H1 (cell line): ENCODE results near the gene PLCB4. TPM values are rescaled to one million over a fixed set of nuclear protein-coding genes. Genes with fewer than 3 reads are reported as not detected.

ENCODE experiments used
- CTCF ChIA-PET: fragments of 300-600 bp; sonication (Branson Sonifier 250); formaldehyde crosslinking; loops from one replicate; lab custom pipeline; 2021; ENCODE audit not compliant: partially characterized antibody; lab: Charles Lee
- POLR2A ChIA-PET: fragments of 300-600 bp; sonication (Branson Sonifier 250); formaldehyde crosslinking; loops from one replicate; lab custom pipeline; 2021; ENCODE audit warnings: inconsistent platforms; ENCODE audit not compliant: partially characterized antibody; lab: Charles Lee
- DNase-seq, 2 experiments: peaks; one replicate each; pipeline versions ENCODE4 v3.0.0 to v3.0.0-alpha.2; 2010 to 2022; ENCODE audit warnings: low spot score in 2 of 2, low read depth in 1 of 2, mixed read lengths in 1 of 2
- FAIRE-seq: peaks from 2 replicates; lab custom pipeline; 2011; peaks lifted over from hg19 to GRCh38; lab: Jason Lieb, UNC
- H2AFZ ChIP-seq: 2 replicates; pipeline ENCODE4 v1.8.1; 2012; ENCODE audit warnings: low read length, inconsistent platforms
- H2AK5ac ChIP-seq: 2 replicates; pipeline ENCODE4 v1.6.1; 2013; ENCODE audit warnings: low read depth, low read length
- H2BK120ac ChIP-seq: replicated peaks from 2 replicates; pipeline ENCODE3; 2013; ENCODE audit warnings: low read depth, low read length, inconsistent platforms
- H2BK12ac ChIP-seq: 2 replicates; pipeline ENCODE4 v1.6.1; 2013; ENCODE audit warnings: low read depth, low read length
- H2BK15ac ChIP-seq: 2 replicates; pipeline ENCODE4 v1.6.1; 2013; ENCODE audit warnings: low read length
- H2BK20ac ChIP-seq: 2 replicates; pipeline ENCODE4 v1.6.1; 2013; ENCODE audit warnings: low read length
- H2BK5ac ChIP-seq: 2 replicates; pipeline ENCODE4 v1.6.1; 2013; ENCODE audit warnings: low read depth, low read length
- H3K14ac ChIP-seq: 2 replicates; pipeline ENCODE4 v1.6.1; 2013; ENCODE audit warnings: inconsistent platforms; ENCODE audit not compliant: insufficient read length
- H3K18ac ChIP-seq: 2 replicates; pipeline ENCODE4 v1.6.1; 2013; ENCODE audit warnings: low read length; ENCODE audit errors: extremely low read depth
- H3K23ac ChIP-seq: 2 replicates; pipeline ENCODE4 v1.6.1; 2013; ENCODE audit warnings: inconsistent platforms; ENCODE audit not compliant: insufficient read length
- H3K23me2 ChIP-seq: 2 replicates; pipeline ENCODE4 v1.6.1; 2013; ENCODE audit warnings: low read depth, low read length
- H3K27ac ChIP-seq: 2 replicates; pipeline ENCODE4 v1.6.1; 2011; ENCODE audit warnings: low read depth, low read length, inconsistent platforms
- H3K27me3 ChIP-seq, 4 experiments: replicated peaks in 1 of 4; 1 replicate in 1 of 4; 2 replicates in 3 of 4; pipeline versions ENCODE4 v1.6.1 to v1.8.1; 2011 to 2013; ENCODE audit warnings: low read length in 3 of 4, mild to moderate bottlenecking in 3 of 4, inconsistent platforms in 2 of 4, mixed read lengths in 2 of 4, moderate library complexity in 1 of 4; ENCODE audit not compliant: control insufficient read depth in 3 of 4, insufficient read depth in 3 of 4; ENCODE audit errors: extremely low read depth in 1 of 4
- H3K36me3 ChIP-seq, 4 experiments: 2 replicates each; pipeline versions ENCODE4 v1.6.1 to v1.8.1; 2011 to 2013; ENCODE audit warnings: mild to moderate bottlenecking in 4 of 4, low read length in 3 of 4, moderate library complexity in 2 of 4, control low read depth in 1 of 4, inconsistent platforms in 1 of 4; ENCODE audit not compliant: insufficient read depth in 4 of 4, control insufficient read depth in 2 of 4
- H3K4ac ChIP-seq: replicated peaks from 2 replicates; pipeline ENCODE3; 2013; ENCODE audit warnings: low read length, low read depth, mixed read lengths, inconsistent platforms; ENCODE audit not compliant: insufficient read length
- H3K4me1 ChIP-seq, 4 experiments: replicated peaks in 1 of 4; 1 replicate in 1 of 4; 2 replicates in 3 of 4; pipeline versions ENCODE4 v1.6.1 to v1.8.1; 2011 to 2013; ENCODE audit warnings: low read length in 3 of 4, inconsistent platforms in 2 of 4, mixed read lengths in 1 of 4; ENCODE audit not compliant: insufficient read depth in 4 of 4, control insufficient read depth in 3 of 4
- H3K4me2 ChIP-seq, 2 experiments: 2 replicates each; pipeline versions ENCODE4 v1.6.1 to v1.8.1; 2011 to 2013; ENCODE audit warnings: low read depth in 2 of 2, low read length in 2 of 2, control low read depth in 1 of 2, inconsistent platforms in 1 of 2, mild to moderate bottlenecking in 1 of 2; ENCODE audit not compliant: insufficient read depth in 1 of 2
- H3K4me3 ChIP-seq, 4 experiments: fragments of 200-600, 300-600 bp in 1 of 4; sonication (generic), shearing (Covaris generic), sonication (Bioruptor Twin) in 1 of 4; 2 replicates each; pipeline versions ENCODE4 v1.5.1 to v1.8.1; 2011 to 2016; ENCODE audit warnings: low read length in 4 of 4, low read depth in 3 of 4, control low read depth in 2 of 4, inconsistent platforms in 2 of 4, mild to moderate bottlenecking in 2 of 4, mixed read lengths in 1 of 4, moderate library complexity in 1 of 4; ENCODE audit not compliant: insufficient read depth in 2 of 4; ENCODE audit errors: extremely low read depth in 1 of 4
- H3K56ac ChIP-seq: replicated peaks from 2 replicates; pipeline ENCODE3; 2013; ENCODE audit warnings: low read depth, mild to moderate bottlenecking, mixed read lengths, low read length, inconsistent platforms; ENCODE audit not compliant: insufficient read length
- H3K79me1 ChIP-seq: 2 replicates; pipeline ENCODE4 v1.6.1; 2013; ENCODE audit warnings: low read depth, low read length, control low read depth
- H3K79me2 ChIP-seq, 2 experiments: 2 replicates each; pipeline versions ENCODE4 v1.6.1 to v1.8.1; 2012 to 2013; ENCODE audit warnings: low read length in 2 of 2, mild to moderate bottlenecking in 2 of 2, inconsistent platforms in 1 of 2; ENCODE audit not compliant: insufficient read depth in 2 of 2, control insufficient read depth in 1 of 2
- H3K9ac ChIP-seq, 4 experiments: replicated peaks in 1 of 4; 1 replicate in 1 of 4; 2 replicates in 3 of 4; pipeline versions ENCODE4 v1.6.1 to v1.8.1; 2011 to 2013; ENCODE audit warnings: low read depth in 3 of 4, low read length in 3 of 4, control low read depth in 2 of 4, mild to moderate bottlenecking in 2 of 4, moderate library complexity in 2 of 4, inconsistent platforms in 1 of 4; ENCODE audit errors: extremely low read depth in 1 of 4
- H3K9me3 ChIP-seq, 2 experiments: 2 replicates each; pipeline versions ENCODE4 v1.6.1 to v1.8.1; 2012 to 2013; ENCODE audit warnings: mild to moderate bottlenecking in 2 of 2, moderate library complexity in 2 of 2, control low read depth in 1 of 2, inconsistent platforms in 1 of 2, low read depth in 1 of 2, low read length in 1 of 2, mixed read lengths in 1 of 2; ENCODE audit not compliant: insufficient read depth in 2 of 2
- H4K20me1 ChIP-seq, 2 experiments: replicated peaks in 1 of 2; 2 replicates each; pipeline versions ENCODE3 to v1.8.1; 2011 to 2013; ENCODE audit warnings: inconsistent platforms in 2 of 2, low read length in 2 of 2, mild to moderate bottlenecking in 1 of 2; ENCODE audit not compliant: insufficient read depth in 2 of 2, control insufficient read depth in 1 of 2
- H4K5ac ChIP-seq: 2 replicates; pipeline ENCODE4 v1.6.1; 2013; ENCODE audit warnings: low read length, low read depth, mixed read lengths, inconsistent platforms; ENCODE audit not compliant: insufficient read length
- H4K8ac ChIP-seq: 2 replicates; pipeline ENCODE4 v1.8.0; 2013; ENCODE audit warnings: mild to moderate bottlenecking, moderate library complexity, low read length, inconsistent platforms; ENCODE audit not compliant: insufficient read depth; ENCODE audit errors: extremely low read depth
- H4K91ac ChIP-seq: replicated peaks from 2 replicates; pipeline ENCODE3; 2013; ENCODE audit warnings: low read length, mixed read lengths, inconsistent platforms; ENCODE audit not compliant: insufficient read length
- CEBPB ChIP-seq: IDR thresholded peaks from 2 replicates; pipeline ENCODE4 v1.6.1; 2012; ENCODE audit warnings: low read depth, low read length
- SP1 ChIP-seq: IDR thresholded peaks from 2 replicates; pipeline ENCODE4 v1.6.1; 2011; ENCODE audit warnings: low read depth, low read length
- WGBS, 2 experiments: shearing (Covaris generic) in 1 of 2; methylation state at CpG; one replicate each; pipeline versions ENCODE4 v1.1.6 to v1.1.7; 2013 to 2015; ENCODE audit warnings: low lambda C conversion rate in 2 of 2, mixed read lengths in 2 of 2, inconsistent platforms in 1 of 2, low coverage in 1 of 2, missing lambda C conversion rate in 1 of 2; ENCODE audit not compliant: insufficient replicate concordance in 2 of 2, insufficient coverage in 1 of 2, insufficient read length in 1 of 2; ENCODE audit errors: extremely low coverage in 1 of 2, missing lambda C conversion rate in 1 of 2; 5-methylcytosine and 5-hydroxymethylcytosine counted together
- polyA plus RNA-seq, 7 experiments: library from polyadenylated mRNA; depleted of rRNA in 3 of 7; stranded (reverse) in 5 of 7; unstranded in 2 of 7; fragments of >200 nt in 5 of 7; fragments of 200-250 nt in 2 of 7; gene quantifications; 1 replicate in 5 of 7; 2 replicates in 1 of 7; 4 replicates in 1 of 7; pipeline versions ENCODE4 v1.2.1 to v1.2.3, GENCODE V29; 2011 to 2013; ENCODE audit warnings: missing spikeins in 2 of 7, mixed read lengths in 2 of 7
- total RNA-seq: library from RNA; stranded (reverse); fragmentation: NEBNext Ultra II Directional; extraction: Animal tissue kit (Norgen Biotek cat#: 25700); gene quantifications from 2 replicates; pipeline ENCODE4 v1.2.1, GENCODE V29; 2021

Gene PLCB4
- total and polyA plus RNA-seq, 2 of the 8 experiments (the other 6 are each of a cell fraction or from before 2014, with no cell fraction given) = 3.2 to 14.1 TPM

DNA sequence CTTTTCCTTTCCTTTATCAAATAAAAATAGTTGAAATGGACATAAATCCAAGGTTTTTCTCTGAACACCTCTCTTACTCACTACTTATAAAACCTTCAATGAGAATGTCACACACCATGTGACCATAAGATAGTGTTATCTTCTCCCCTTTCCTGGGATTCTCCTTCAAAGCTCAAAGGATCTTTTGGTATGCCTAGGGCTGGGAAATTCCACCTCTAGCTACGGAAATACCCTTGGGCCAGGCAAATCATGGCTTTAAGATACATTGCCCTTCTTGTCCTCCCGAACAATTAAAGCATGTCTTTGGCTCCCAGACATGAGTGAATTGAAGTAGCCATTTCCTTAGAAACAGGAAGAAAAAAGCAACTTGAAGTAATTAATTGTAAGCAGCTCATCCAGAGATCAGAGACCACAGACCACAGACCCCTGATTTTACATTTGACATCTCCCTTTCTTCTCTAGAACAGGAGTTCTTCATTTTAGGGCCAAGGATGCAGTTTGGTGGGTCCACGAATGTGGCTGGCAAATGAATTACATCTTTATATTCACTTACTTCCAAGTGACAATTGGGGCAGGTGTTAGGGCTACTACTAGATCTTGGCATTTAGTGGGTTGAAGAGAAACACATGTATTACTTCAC, 4.1 kb downstream of the PLCB4 start:
- Histone ChIP-seq H2AK5ac (no peak overlapping the region), H2BK12ac (no peak overlapping the region), H4K5ac (no peak overlapping the region), H2BK120ac (no peak overlapping the region), H4K91ac (no peak overlapping the region), H3K36me3 (no peaks in the 10 kb centered on the region), H3K4ac (no peak overlapping the region), H4K8ac (no peak overlapping the region), H2BK20ac (no peak overlapping the region), H2BK15ac (no peak overlapping the region), H3K23me2 (peaks cover 7% of the 10 kb centered on the region), H4K20me1 (no peaks in the 10 kb centered on the region), H3K79me2 (peaks cover 4 to 63% of the 10 kb centered on the region in 2 experiments; a peak in 3 of 4 replicates), H3K14ac (no peak overlapping the region), H3K79me1 (no peaks in the 10 kb centered on the region), H3K23ac (no peak overlapping the region), H3K27ac (no peak overlapping the region), H3K4me3 (no peak overlapping the region), H3K4me1 (peaks cover 0 to 16% (median 6%) of the 10 kb centered on the region in 4 experiments; a peak in 5 of 7 replicates), H3K4me2 (peak overlapping the region in 1 of 2 experiments; percentile 15; a peak in 1 of 4 replicates), H3K9ac (no peak overlapping the region), H3K9me3 (no peaks in the 10 kb centered on the region), H3K27me3 (no peaks in the 10 kb centered on the region), H2BK5ac (no peak overlapping the region), H3K18ac (no peak overlapping the region), H3K56ac (no peak overlapping the region), H2AFZ (no peak overlapping the region)
- FAIRE-seq (peak; percentile 55), DNase-seq (no peak)
- ChIA-PET POLR2A (interaction anchor here (0.9 kb wide), 1 partner anchor 20 kb away, joined by 3 read pairs; no protein-coding TSS in a partner anchor), CTCF (interaction anchor here (1.3 kb wide), 2 partner anchors 219 to 286 kb away, joined by 3 to 4 read pairs; no protein-coding TSS in a partner anchor)
- TF ChIP-seq SP1 (peak; percentile 9; the same call in 1 of the 2 replicates), CEBPB (no peak)
- WGBS, 2 experiments = 76% methylated on average over 3 of the region's 3 CpGs; no CpG with 5 or more reads in 1 of the 2 experiments
